ENCODE measurements around the gene PIGW. TPM values are rescaled to one million over a fixed set of nuclear protein-coding genes. Genes with fewer than 3 reads are reported as not detected.

PIGW gene, protein sequence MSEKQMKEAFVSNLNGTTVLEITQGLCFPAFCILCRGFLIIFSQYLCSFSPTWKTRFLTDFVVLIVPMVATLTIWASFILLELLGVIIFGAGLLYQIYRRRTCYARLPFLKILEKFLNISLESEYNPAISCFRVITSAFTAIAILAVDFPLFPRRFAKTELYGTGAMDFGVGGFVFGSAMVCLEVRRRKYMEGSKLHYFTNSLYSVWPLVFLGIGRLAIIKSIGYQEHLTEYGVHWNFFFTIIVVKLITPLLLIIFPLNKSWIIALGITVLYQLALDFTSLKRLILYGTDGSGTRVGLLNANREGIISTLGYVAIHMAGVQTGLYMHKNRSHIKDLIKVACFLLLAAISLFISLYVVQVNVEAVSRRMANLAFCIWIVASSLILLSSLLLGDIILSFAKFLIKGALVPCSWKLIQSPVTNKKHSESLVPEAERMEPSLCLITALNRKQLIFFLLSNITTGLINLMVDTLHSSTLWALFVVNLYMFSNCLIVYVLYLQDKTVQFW
- 10 to 100 TPM in 1 of 4 donors, 1 to 10 TPM in 3; 3.8 to 15.3 (median 7.2) TPM for total RNA-seq

DNA sequence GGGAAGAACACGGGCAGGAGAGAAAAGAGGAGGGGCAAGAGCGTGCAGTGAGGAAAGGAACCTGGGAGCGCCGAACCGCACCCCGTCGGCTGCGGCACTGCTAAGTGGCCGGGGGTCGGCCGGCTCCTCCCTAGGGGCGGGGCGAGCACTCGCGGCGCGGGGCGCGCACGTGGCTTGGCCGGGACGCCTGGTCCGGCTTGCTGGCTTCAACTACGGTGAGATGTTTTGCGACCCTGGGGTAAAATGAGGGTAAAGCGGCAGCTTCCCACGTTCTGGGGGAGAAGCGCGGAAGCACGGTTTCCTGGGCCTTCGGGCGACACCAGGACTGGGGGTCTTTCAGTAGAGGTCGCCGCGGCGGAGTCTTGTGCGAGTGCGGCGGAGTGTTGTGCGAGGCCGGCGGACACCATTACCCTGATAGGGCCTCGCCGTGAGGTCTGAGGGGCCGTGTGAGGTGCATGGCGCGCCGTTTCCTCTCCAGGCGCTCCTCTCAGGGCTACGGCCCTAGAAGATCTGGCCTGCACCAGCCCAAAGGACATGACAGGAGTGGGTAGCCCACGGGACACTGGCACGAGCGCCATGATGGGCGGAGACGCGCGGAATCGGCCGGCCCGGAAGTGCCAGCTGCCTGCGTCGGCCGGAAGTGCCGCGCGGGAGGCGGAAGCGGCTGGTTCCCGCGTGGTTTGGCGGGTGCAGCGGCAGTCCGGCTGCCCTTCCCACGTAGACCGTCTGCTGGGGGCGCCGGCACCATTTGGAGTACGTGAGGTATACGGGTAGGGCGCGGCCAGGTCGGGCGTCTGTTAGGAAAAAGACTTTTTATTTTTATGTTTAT, at the start of gene PIGW, which contains the start of gene MYO19:
Gene PIGW, plus strand, starts transcription at position 148 of the 829 bp plus-strand sequence. CDS start 2,115 bp downstream, outside the sequence.
Gene MYO19, minus strand, starts transcription at position 29 of the 829 bp plus-strand sequence. CDS start 2,330 bp downstream, outside the sequence.
- peak; percentile 44 for DNase-seq (ENCODE audit: low spot score)
- ATAC-seq (ENCODE audit: low FRiP score): peak; percentile 96
- TF ChIP-seq, protein P1, sequence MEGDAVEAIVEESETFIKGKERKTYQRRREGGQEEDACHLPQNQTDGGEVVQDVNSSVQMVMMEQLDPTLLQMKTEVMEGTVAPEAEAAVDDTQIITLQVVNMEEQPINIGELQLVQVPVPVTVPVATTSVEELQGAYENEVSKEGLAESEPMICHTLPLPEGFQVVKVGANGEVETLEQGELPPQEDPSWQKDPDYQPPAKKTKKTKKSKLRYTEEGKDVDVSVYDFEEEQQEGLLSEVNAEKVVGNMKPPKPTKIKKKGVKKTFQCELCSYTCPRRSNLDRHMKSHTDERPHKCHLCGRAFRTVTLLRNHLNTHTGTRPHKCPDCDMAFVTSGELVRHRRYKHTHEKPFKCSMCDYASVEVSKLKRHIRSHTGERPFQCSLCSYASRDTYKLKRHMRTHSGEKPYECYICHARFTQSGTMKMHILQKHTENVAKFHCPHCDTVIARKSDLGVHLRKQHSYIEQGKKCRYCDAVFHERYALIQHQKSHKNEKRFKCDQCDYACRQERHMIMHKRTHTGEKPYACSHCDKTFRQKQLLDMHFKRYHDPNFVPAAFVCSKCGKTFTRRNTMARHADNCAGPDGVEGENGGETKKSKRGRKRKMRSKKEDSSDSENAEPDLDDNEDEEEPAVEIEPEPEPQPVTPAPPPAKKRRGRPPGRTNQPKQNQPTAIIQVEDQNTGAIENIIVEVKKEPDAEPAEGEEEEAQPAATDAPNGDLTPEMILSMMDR (IDR thresholded peaks at IDR 0.05): no peak

DNA sequence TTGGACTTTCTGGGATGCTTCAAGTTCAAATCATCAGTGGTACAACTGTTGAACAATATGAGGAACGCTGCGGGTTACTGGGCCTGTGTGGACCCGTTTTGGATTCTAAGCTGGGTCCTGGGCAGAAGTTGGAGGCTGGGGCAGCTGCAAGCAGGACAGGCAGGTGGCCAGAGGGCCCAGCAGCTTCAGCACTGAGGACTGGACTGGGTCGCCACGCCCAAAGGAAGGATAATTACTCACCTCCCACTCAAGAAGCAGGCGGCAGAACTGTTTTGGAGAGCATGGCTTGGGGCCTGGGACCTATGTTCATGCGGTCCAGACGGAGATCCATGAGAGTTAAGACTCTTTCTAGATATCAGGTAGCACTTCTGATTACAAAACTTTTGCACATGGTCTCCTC, 49.8 kb upstream of the PIGW start:
- TF ChIP-seq, protein P1 (IDR thresholded peaks at IDR 0.05): no peak
- ATAC-seq (ENCODE audit: low FRiP score) (no peak), DNase-seq (ENCODE audit: low spot score) (no peak)

DNA sequence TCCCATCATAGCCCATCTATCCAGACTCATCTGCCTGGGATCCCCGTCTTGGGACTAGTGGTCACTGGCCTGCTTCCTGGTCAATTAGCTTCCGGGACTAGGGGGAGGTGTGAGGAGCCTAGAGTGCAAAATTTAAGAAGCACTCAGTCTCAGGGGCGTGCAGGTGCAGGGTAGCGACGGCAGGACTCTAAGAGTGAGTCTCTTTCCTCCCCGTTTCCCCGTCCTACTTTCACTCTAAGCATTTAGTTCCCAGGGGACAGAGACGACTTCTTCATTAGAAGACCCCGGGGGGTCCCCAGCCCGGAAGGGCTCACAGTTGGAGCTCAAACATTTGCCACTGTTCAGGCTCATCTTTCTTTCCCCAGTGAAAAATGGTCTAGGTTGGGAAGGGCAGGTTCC, 49.0 kb upstream of the PIGW start:
- DNase-seq (ENCODE audit: low spot score): no peak
- TF ChIP-seq, protein P1 (IDR thresholded peaks at IDR 0.05): no peak
- ATAC-seq (ENCODE audit: low FRiP score): no peak

DNA sequence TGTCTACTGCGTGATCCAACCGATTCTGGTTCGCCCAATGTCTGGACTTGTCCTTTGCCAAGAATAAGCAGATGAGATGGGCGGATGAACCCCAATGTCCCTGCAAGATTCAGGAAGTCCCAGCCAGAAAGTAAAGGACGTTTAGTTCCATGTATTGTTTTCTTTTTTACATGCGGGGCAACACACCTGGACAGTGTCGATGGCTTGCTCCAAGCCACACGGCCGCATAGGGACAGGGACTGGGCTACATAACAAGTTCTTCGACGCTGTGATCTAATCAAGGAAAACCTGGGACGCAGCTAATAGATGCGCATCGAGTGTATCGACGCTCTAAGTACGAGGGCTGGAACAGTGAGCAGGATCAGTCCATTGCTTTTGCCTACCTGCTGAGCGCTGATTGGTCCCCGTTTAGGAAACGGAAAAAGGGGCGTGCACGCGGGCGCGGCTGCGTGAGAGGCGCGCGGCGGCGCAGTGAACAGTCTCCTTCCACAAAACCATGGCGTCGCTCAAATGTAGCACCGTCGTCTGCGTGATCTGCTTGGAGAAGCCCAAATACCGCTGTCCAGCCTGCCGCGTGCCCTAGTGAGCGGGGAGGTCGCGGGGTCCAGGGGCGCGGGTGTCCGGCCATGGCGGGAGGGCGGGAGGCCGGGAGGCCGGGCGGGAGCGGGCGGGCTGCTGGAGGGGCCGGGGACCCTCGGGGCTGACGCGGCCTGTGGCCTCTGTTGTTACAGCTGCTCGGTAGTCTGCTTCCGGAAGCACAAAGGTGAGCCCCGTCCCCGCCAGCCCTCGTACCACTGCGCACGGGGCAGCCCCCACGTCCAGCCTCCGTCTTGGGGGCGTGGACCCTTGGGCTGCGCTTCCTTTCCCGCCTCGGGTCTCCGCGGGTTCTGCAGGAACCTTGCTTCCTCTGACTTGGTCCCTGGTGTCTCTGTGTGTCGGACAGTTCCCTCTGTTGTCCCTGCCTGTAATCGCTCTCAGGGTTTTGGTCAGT, 48.3 kb upstream of the PIGW start, which contains the start of gene ZNHIT3:
Gene ZNHIT3, plus strand, starts transcription at position 478 of the 991 bp plus-strand sequence. Its CDS starts 19 bp downstream, at position 497.
- TF ChIP-seq, protein P1 (IDR thresholded peaks at IDR 0.05): no peak
- DNase-seq (ENCODE audit: low spot score) (peak; percentile 62), ATAC-seq (ENCODE audit: low FRiP score) (peak; percentile 85)

DNA sequence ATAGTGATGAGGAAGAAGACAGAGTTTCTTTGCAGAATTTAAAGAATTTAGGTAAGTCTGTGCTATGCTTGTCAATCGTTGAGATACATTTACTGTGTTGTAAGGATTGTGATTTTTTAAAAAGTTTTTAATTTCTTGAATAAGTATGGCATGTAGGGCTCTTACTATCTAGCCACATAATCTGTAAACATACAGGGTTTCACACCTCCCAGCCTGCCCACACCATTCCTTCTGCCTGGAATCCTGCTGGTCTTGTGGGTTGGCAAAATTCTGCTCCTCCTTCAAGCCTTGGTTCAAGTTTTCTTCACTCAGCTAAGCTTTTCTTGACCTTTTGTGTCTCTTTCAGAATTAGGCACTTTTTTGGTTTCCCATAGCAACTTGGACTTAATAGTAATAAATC, 40.8 kb upstream of the PIGW start:
- ATAC-seq (ENCODE audit: low FRiP score) (no peak), DNase-seq (ENCODE audit: low spot score) (no peak)
- TF ChIP-seq, protein P1 (IDR thresholded peaks at IDR 0.05): no peak

DNA sequence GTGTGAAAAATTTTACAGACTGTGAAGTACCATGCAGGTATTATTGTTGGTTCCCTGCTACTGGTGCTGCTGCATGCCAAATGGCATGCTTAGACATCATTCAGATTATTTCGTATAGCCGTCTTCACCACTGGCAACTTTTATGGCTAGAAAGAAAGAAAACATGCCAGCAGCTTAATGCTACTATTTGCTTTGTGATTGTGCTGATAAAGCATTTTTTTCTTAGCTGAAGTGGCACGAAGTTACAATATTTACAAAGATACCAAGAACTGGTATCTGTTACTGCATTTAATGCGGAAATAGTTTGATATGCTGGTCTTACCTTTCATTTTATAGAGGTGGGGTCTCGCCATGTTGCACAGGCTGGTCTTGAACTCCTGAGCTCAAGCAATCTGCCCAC, 40.1 kb upstream of the PIGW start:
- no peak for ATAC-seq (ENCODE audit: low FRiP score)
- TF ChIP-seq, protein P1 (IDR thresholded peaks at IDR 0.05): no peak
- no peak for DNase-seq (ENCODE audit: low spot score)
